CD4-positive, alpha-beta memory T cell (primary cell): ENCODE data around the gene PRUNE2. TPM values are rescaled to one million over a fixed set of nuclear protein-coding genes. Genes with fewer than 3 reads are reported as not detected.

Experiments
- CTCF ChIA-PET: fragments of 350-600 bp; sonication (Branson Sonifier 250); formaldehyde crosslinking; loops from one replicate; lab custom pipeline; 2021; ENCODE audit warnings: inconsistent platforms; ENCODE audit not compliant: partially characterized antibody; lab: Charles Lee
- POLR2A ChIA-PET: fragments of 350-600 bp; sonication (Branson Sonifier 250); formaldehyde crosslinking; loops from one replicate; lab custom pipeline; 2021; ENCODE audit not compliant: partially characterized antibody; lab: Charles Lee
- DNase-seq, 5 donors: peaks; one replicate each; pipeline versions ENCODE4 v3.0.0 to v3.0.0-alpha.2; 2020 to 2022; ENCODE audit warnings: mixed read lengths in 1 of 5
- H3K27ac ChIP-seq: one replicate; pipeline ENCODE4 v1.7.0; 2013; ENCODE audit warnings: low read depth, low read length
- H3K27me3 ChIP-seq: 2 replicates; pipeline ENCODE4 v1.7.0; 2013; ENCODE audit warnings: mild to moderate bottlenecking, low read length, moderate library complexity; ENCODE audit not compliant: insufficient read depth
- H3K36me3 ChIP-seq: 2 replicates; pipeline ENCODE4 v1.7.0; 2013; ENCODE audit warnings: mild to moderate bottlenecking, low read length, moderate library complexity; ENCODE audit not compliant: insufficient read depth
- H3K4me1 ChIP-seq: 2 replicates; pipeline ENCODE4 v1.7.0; 2013; ENCODE audit warnings: mild to moderate bottlenecking, low read length, moderate library complexity; ENCODE audit not compliant: insufficient read depth
- H3K4me3 ChIP-seq, 2 donors: one replicate each; pipeline ENCODE4 v1.7.0; 2013; ENCODE audit warnings: low read length in 2 of 2, mild to moderate bottlenecking in 1 of 2
- H3K9me3 ChIP-seq, 2 donors: one replicate each; pipeline ENCODE4 v1.7.0; 2013; ENCODE audit warnings: low read length in 2 of 2, control low read depth in 1 of 2; ENCODE audit not compliant: control insufficient read depth in 1 of 2
- H3K27ac Mint-ChIP-seq, 7 donors: one replicate each; pipeline ENCODE4 v1.8.0; 2020 to 2021; ENCODE audit warnings: mixed read lengths in 7 of 7, mild to moderate bottlenecking in 6 of 7, inconsistent platforms in 3 of 7, moderate library complexity in 3 of 7
- H3K27me3 Mint-ChIP-seq, 2 donors: one replicate each; pipeline ENCODE4 v1.8.0; 2020 to 2021; ENCODE audit warnings: mixed read lengths in 2 of 2
- H3K36me3 Mint-ChIP-seq, 2 donors: one replicate each; pipeline ENCODE4 v1.8.0; 2020 to 2021; ENCODE audit warnings: mixed read lengths in 2 of 2, inconsistent platforms in 1 of 2, mild to moderate bottlenecking in 1 of 2
- H3K4me1 Mint-ChIP-seq, 4 donors: one replicate each; pipeline ENCODE4 v1.8.0; 2020 to 2021; ENCODE audit warnings: mixed read lengths in 4 of 4, mild to moderate bottlenecking in 1 of 4
- H3K4me3 Mint-ChIP-seq, 8 donors: one replicate each; pipeline ENCODE4 v1.8.0; 2020 to 2021; ENCODE audit warnings: mixed read lengths in 8 of 8, mild to moderate bottlenecking in 7 of 8, moderate library complexity in 6 of 8, inconsistent platforms in 3 of 8
- H3K9me3 Mint-ChIP-seq, 8 donors: one replicate each; pipeline ENCODE4 v1.8.0; 2020 to 2021; ENCODE audit warnings: mixed read lengths in 8 of 8, mild to moderate bottlenecking in 5 of 8, inconsistent platforms in 3 of 8, moderate library complexity in 1 of 8
- intact Hi-C: fragments of 100-400 bp; cut with micrococcal nuclease; formaldehyde crosslinking; loops from one replicate; pipeline ENCODE4 v1.15.1; 2023
- polyA plus RNA-seq, 2 donors: library from polyadenylated mRNA; unstranded; fragments of 300-500 nt; fragmentation: Illumina TruSeq; gene quantifications; one replicate each; pipeline ENCODE4 v1.2.3, GENCODE V29; 2021
- total RNA-seq, 2 experiments: library from RNA; stranded (reverse); gene quantifications; one replicate each; pipeline ENCODE4 v1.2.3, GENCODE V29; 2021

PRUNE2 gene
- total and polyA plus RNA-seq, 4 experiments from 2014 or later, result 0.22 to 0.42 TPM; not detected in 2

- no peak overlapping the region for H3K4me3 ChIP-seq
- peaks cover 0 to 2% of the 10 kb centered on the region in 2 donors for H3K27me3 Mint-ChIP-seq
- H3K27me3 ChIP-seq, result no peaks in the 10 kb centered on the region
- H3K9me3 ChIP-seq, result no peaks in the 10 kb centered on the region
- H3K27ac Mint-ChIP-seq, result no peak overlapping the region
- H3K4me3 Mint-ChIP-seq, result no peak overlapping the region
- DNase-seq, result no peak
- no peak overlapping the region for H3K27ac ChIP-seq
- H3K36me3 Mint-ChIP-seq, result no peaks in the 10 kb centered on the region
- H3K9me3 Mint-ChIP-seq, result peaks cover 0 to 2% (median 0%) of the 10 kb centered on the region in 8 donors
- ChIA-PET POLR2A (no interaction called here), CTCF (no interaction called here)
- no peaks in the 10 kb centered on the region for H3K36me3 ChIP-seq
- H3K4me1 ChIP-seq, result peaks cover 5% of the 10 kb centered on the region
- peaks cover 4 to 6% (median 5%) of the 10 kb centered on the region in 4 donors for H3K4me1 Mint-ChIP-seq
- intact Hi-C loops, result no loop called here
These were observed 279.8 kb downstream of the PRUNE2 start for GRCh38 chr9:76626141-76626540.

GRCh38 chr9:76624391-76625048, 281.4 kb downstream of the PRUNE2 start:
- POLR2A ChIA-PET, result no interaction called here
- peaks cover 0 to 3% (median 2%) of the 10 kb centered on the region in 4 donors for H3K4me1 Mint-ChIP-seq
- intact Hi-C loops, result no loop called here

GRCh38 chr9:76620996-76621395, 284.9 kb downstream of the PRUNE2 start:
- no peaks in the 10 kb centered on the region for H3K4me1 ChIP-seq
- no peaks in the 10 kb centered on the region for H3K27me3 ChIP-seq

More at GRCh38 chr9:76624391-76625048, 281.4 kb downstream of the PRUNE2 start:
- Mint-ChIP-seq H3K27ac (no peak overlapping the region), H3K27me3 (peaks cover 0 to 2% of the 10 kb centered on the region in 2 donors), H3K9me3 (peaks cover 0 to 2% (median 0%) of the 10 kb centered on the region in 8 donors), H3K4me3 (no peak overlapping the region), H3K36me3 (no peaks in the 10 kb centered on the region)
- Histone ChIP-seq H3K27me3 (no peaks in the 10 kb centered on the region), H3K4me1 (peaks cover under 1% of the 10 kb centered on the region), H3K27ac (no peak overlapping the region), H3K36me3 (no peaks in the 10 kb centered on the region), H3K4me3 (no peak overlapping the region), H3K9me3 (no peaks in the 10 kb centered on the region)
- DNase-seq, result no peak
- CTCF ChIA-PET, result no interaction called here

GRCh38 chr9:76620581-76620980, 285.3 kb downstream of the PRUNE2 start:
- H3K4me1 ChIP-seq, result no peaks in the 10 kb centered on the region
- intact Hi-C loops, result no loop called here
- Mint-ChIP-seq H3K4me1 (peaks cover 0 to 2% (median under 1%) of the 10 kb centered on the region in 4 donors), H3K9me3 (no peaks in the 10 kb centered on the region), H3K27ac (no peak overlapping the region), H3K27me3 (peaks cover 2% of the 10 kb centered on the region in 2 donors), H3K4me3 (no peak overlapping the region), H3K36me3 (no peaks in the 10 kb centered on the region)
- DNase-seq, result no peak
- H3K36me3 ChIP-seq, result no peaks in the 10 kb centered on the region
- H3K27me3 ChIP-seq, result no peaks in the 10 kb centered on the region
- H3K27ac ChIP-seq, result no peak overlapping the region
- ChIA-PET CTCF (no interaction called here), POLR2A (no interaction called here)
- H3K4me3 ChIP-seq, result no peak overlapping the region
- H3K9me3 ChIP-seq, result no peaks in the 10 kb centered on the region

More at GRCh38 chr9:76620996-76621395, 284.9 kb downstream of the PRUNE2 start:
- no peaks in the 10 kb centered on the region for H3K9me3 Mint-ChIP-seq
- ChIA-PET POLR2A (no interaction called here), CTCF (no interaction called here)
- Histone ChIP-seq H3K4me3 (no peak overlapping the region), H3K36me3 (no peaks in the 10 kb centered on the region), H3K27ac (no peak overlapping the region), H3K9me3 (no peaks in the 10 kb centered on the region)
- peaks cover 0 to 2% (median 0%) of the 10 kb centered on the region in 4 donors for H3K4me1 Mint-ChIP-seq
- H3K36me3 Mint-ChIP-seq, result no peaks in the 10 kb centered on the region
- DNase-seq, result no peak
- H3K27me3 Mint-ChIP-seq, result peaks cover under 1 to 2% of the 10 kb centered on the region in 2 donors
- H3K4me3 Mint-ChIP-seq, result no peak overlapping the region
- H3K27ac Mint-ChIP-seq, result no peak overlapping the region
- intact Hi-C loops, result no loop called here

- Mint-ChIP-seq H3K27me3 (peaks cover 3 to 4% of the 10 kb centered on the region in 2 donors), H3K4me1 (peaks cover 4 to 11% (median 6%) of the 10 kb centered on the region in 4 donors), H3K27ac (no peak overlapping the region), H3K4me3 (no peak overlapping the region), H3K9me3 (no peaks in the 10 kb centered on the region), H3K36me3 (no peaks in the 10 kb centered on the region)
- DNase-seq, result no peak
- intact Hi-C loops, result no loop called here
- no peak overlapping the region for H3K27ac ChIP-seq
- H3K4me1 ChIP-seq, result no peaks in the 10 kb centered on the region
- no peaks in the 10 kb centered on the region for H3K27me3 ChIP-seq
- ChIA-PET POLR2A (no interaction called here), CTCF (no interaction called here)
- no peak overlapping the region for H3K4me3 ChIP-seq
- no peaks in the 10 kb centered on the region for H3K36me3 ChIP-seq
- H3K9me3 ChIP-seq, result no peaks in the 10 kb centered on the region
These were observed 286.3 kb downstream of the PRUNE2 start for GRCh38 chr9:76619640-76620039.

GRCh38 chr9:76619197-76619596, 286.7 kb downstream of the PRUNE2 start:
- CTCF ChIA-PET, result no interaction called here
- intact Hi-C loops, result no loop called here
- Mint-ChIP-seq H3K9me3 (no peaks in the 10 kb centered on the region), H3K4me3 (no peak overlapping the region), H3K27me3 (peaks cover 3 to 4% of the 10 kb centered on the region in 2 donors), H3K4me1 (peaks cover 4 to 11% (median 6%) of the 10 kb centered on the region in 4 donors), H3K27ac (no peak overlapping the region), H3K36me3 (no peaks in the 10 kb centered on the region)
- no peaks in the 10 kb centered on the region for H3K36me3 ChIP-seq
- DNase-seq, result no peak
- POLR2A ChIA-PET, result no interaction called here
- H3K9me3 ChIP-seq, result no peaks in the 10 kb centered on the region
- no peaks in the 10 kb centered on the region for H3K27me3 ChIP-seq
- no peaks in the 10 kb centered on the region for H3K4me1 ChIP-seq
- H3K27ac ChIP-seq, result no peak overlapping the region
- H3K4me3 ChIP-seq, result no peak overlapping the region

- Mint-ChIP-seq H3K36me3 (no peaks in the 10 kb centered on the region), H3K9me3 (no peaks in the 10 kb centered on the region), H3K4me3 (no peak overlapping the region), H3K27ac (no peak overlapping the region), H3K4me1 (peaks cover 4 to 11% (median 6%) of the 10 kb centered on the region in 4 donors), H3K27me3 (peaks cover 3 to 4% of the 10 kb centered on the region in 2 donors)
- ChIA-PET CTCF (no interaction called here), POLR2A (no interaction called here)
- no peak for DNase-seq
- Histone ChIP-seq H3K9me3 (no peaks in the 10 kb centered on the region), H3K36me3 (no peaks in the 10 kb centered on the region), H3K4me3 (no peak overlapping the region), H3K4me1 (no peaks in the 10 kb centered on the region), H3K27me3 (no peaks in the 10 kb centered on the region), H3K27ac (no peak overlapping the region)
- intact Hi-C loops, result no loop called here
These were observed 287.2 kb downstream of the PRUNE2 start for GRCh38 chr9:76618762-76619161.
